GM19467 (cell line): ENCODE results near the gene SUCNR1.
"Not testable (repeated sequence)": the region's sequence is repeated elsewhere in the genome, so short reads cannot be mapped to it uniquely, and the experiment has no call there.

Experiments used
- ATAC-seq: cut with Tn5 transposase; IDR thresholded peaks from one replicate; pipeline ENCODE4 v1.9.1; 2021; ENCODE audit warnings: mild to moderate bottlenecking, moderate library complexity; ENCODE audit not compliant: unreplicated experiment

The SUCNR1 gene, protein sequence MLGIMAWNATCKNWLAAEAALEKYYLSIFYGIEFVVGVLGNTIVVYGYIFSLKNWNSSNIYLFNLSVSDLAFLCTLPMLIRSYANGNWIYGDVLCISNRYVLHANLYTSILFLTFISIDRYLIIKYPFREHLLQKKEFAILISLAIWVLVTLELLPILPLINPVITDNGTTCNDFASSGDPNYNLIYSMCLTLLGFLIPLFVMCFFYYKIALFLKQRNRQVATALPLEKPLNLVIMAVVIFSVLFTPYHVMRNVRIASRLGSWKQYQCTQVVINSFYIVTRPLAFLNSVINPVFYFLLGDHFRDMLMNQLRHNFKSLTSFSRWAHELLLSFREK

DNA sequence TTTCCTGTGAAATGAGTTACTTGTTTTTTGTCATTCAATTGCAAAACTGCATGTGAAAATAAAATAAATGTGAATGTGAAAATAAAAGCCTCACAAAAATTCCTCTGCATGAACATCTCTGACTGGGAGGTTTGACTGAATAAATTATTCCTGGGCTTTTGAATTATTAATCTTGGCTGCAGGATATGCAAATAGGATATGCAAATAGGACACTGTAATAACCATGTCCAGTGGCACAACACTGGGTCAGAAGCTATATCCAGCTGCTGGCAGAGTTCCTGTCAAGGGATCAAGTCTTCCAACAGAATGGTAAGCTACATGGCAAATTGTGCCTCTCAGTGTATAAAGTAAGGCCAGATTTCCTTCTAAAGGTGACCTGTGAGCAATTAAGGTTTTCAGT lies at the start of gene SUCNR1:
Gene SUCNR1, plus strand, starts transcription at position 246 of the 400 bp plus-strand sequence. CDS start 6,250 bp downstream, outside the sequence.
- no peak for ATAC-seq

GRCh38 chr3:151827816-151828215 lies 45.6 kb upstream of the SUCNR1 start:
- ATAC-seq = no peak

GRCh38 chr3:151835751-151836525 lies 37.5 kb upstream of the SUCNR1 start:
- ATAC-seq = no peak

DNA sequence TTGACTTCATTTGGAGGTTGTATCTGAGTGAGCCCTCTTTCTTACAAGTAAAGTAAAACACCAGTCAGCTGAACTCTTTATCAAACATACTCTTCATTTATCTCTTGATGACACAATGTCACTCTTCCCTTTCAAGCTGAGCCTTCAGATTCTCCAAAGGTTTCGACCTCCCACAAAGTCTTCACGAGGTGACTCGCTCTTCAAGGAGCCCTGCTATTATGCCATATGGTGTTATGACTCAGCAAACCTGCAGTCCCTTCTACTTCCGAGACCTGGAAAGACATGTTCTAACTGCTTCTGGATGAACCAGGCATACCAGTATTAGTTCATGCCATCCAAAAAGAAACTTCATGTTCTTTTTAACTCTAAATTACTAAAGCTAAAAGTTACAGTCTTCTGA lies 36.4 kb upstream of the SUCNR1 start:
- ATAC-seq = no peak

DNA sequence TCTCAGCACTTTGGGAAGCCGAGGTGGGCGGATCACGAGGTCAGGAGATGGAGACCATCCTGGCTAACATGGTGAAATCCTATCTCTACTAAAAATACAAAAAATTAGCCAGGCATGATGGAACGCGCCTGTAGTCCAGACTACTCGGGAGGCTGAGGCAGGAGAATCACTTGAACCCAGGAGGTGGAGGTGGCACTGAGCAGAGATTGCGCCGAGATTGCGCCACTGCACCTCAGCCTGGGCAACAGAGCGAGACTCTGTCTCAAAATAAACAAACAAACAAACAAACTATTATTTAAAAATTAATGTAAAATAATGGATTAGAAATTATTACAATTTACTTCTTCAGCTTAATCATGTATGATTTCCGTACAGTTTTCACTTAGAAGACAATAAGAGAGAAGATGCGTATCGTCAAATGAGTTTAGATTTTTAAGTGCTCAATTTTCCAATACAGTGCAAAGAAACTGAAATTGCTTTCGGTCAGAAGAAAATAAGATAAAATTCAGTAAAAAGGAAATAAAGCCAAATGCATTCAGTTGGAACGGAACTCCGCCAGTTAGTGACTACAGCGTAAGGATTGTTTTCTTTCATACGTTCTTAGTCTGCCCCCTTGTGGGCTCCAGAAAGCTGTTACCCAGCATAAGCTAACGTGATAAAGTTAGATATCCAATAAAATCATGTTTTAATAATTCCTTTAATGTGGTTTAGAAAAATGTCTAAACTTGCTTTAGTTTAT lies 34.7 kb upstream of the SUCNR1 start:
- peak; percentile 77 for ATAC-seq

GRCh38 chr3:151839313-151839631 lies 34.2 kb upstream of the SUCNR1 start:
- no peak for ATAC-seq

GRCh38 chr3:151841801-151842200 lies 31.6 kb upstream of the SUCNR1 start:
- ATAC-seq = no peak

DNA sequence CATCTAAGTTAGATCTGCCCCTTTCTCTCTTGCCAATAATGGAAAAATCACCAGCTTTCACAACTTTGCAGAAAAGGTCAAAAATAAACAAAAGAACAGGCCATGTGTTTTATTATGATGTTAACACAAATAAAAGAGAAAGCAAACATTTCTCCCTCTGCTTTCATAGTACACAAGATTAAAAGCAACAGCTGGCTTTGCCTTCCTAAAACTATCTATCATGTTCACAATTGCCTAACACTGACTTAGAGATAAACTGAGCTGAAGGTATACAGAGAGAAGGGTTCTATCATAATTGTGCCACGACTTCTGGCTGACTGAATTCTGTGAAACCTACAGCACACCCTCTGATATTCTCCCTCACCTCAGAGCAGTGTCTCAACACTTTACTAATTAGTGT lies 30.2 kb upstream of the SUCNR1 start:
- no peak for ATAC-seq

GRCh38 chr3:151845306-151845905 lies 28.0 kb upstream of the SUCNR1 start:
- ATAC-seq = no peak

DNA sequence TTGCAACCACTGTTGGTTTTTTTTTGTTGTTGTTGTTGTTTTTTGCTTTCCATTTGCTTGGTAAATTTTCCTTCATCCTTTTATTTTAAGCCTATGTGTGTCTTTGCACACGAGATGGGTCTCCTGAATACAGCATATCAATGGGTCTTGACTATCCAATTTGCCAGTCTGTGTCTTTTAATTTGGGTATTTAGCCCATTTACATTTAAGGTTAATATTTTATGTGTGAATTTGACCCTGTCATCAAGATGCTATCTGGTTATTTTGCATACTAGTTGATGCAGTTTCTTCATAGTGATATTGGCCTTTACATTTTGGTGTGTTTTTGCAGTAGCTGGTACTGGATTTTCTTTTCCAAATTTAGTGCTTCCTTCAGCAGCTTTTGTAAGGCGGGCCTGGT lies 23.4 kb upstream of the SUCNR1 start:
- ATAC-seq = not testable (repeated sequence)

GRCh38 chr3:151852074-151852811 lies 21.2 kb upstream of the SUCNR1 start:
- ATAC-seq = no peak

- no peak for ATAC-seq
Observed at GRCh38 chr3:151856118-151856517, 17.3 kb upstream of the SUCNR1 start.

DNA sequence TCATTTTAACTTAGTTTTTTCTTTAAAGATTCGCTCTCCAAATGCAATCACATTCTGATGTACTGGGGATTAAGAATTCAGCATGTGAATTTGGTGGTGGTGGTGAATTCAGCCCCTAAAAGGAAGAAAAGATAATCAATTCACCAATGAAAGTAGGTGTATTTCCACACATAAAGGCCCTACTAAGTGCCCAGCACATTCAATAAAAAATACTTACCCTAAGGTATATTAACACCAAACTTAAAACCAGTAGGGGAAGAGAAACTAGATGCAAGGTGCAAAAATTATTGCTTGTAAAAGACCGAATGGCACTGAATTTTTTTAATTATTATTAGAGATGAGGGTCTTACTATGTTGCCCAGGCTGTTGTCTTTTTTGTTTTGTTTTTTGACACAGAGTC lies 16.8 kb upstream of the SUCNR1 start:
- no peak for ATAC-seq

GRCh38 chr3:151859233-151859673 lies 14.2 kb upstream of the SUCNR1 start:
- ATAC-seq = no peak

GRCh38 chr3:151859905-151860304 lies 13.5 kb upstream of the SUCNR1 start:
- no peak for ATAC-seq

DNA sequence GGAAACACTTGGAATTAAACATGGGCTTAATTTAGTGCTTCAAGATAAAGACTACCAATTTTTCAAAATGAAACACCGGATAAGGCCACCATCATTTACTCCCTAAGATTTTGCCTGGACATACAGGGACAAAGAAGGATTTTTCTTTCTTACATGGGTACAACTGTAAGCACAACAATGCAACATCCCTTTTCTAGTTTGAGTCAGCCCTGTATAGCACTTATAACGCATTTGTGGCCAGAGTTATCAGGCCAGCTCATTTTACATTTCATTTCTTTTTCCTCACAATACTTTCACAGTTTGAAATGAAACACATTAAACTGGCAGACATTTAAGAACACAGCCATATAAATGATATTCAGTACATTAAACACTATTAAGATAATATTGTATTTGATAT lies 9.8 kb upstream of the SUCNR1 start:
- ATAC-seq = no peak

GRCh38 chr3:151864423-151865101 lies 8.9 kb upstream of the SUCNR1 start:
- ATAC-seq = no peak

- no peak for ATAC-seq
Observed at GRCh38 chr3:151866711-151867410, 6.6 kb upstream of the SUCNR1 start.

DNA sequence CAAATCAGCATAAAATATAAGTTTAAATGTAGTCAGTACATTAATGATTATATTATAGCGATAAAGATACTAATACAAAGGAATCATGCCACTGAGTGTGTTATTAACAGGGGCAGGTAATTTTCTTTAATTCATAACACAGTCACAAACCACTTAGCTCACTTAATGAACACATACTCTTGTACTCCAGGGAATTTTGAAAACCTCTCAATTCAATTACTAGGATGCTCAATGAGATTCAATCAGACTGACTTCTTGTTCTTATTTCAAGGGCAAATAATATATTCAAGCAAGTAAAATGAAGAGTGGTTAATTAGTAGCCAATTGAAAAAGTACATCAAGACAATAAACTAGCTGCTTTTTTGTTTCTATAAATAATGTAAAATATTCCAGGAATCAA lies 5.8 kb upstream of the SUCNR1 start:
- no peak for ATAC-seq
